Measurements from ENCODE around the gene DCAF5.

Gene DCAF5

GRCh38 chr14:69044296-69044695 lies 108.6 kb downstream of the DCAF5 start:
- TF ChIP-seq CTCF (IDR thresholded peaks at IDR 0.05; ENCODE audit: extremely low read depth, insufficient read depth, missing control alignments): no peak
- in situ Hi-C loops (cut with MboI; ENCODE audit: low pct_unique_long_range_greater_than_20kb, low sequenced_read_pairs, unreplicated experiment): no loop called here
- no peak for DNase-seq (ENCODE audit: low spot score)

- in situ Hi-C loops (cut with MboI; ENCODE audit: low pct_unique_long_range_greater_than_20kb, low sequenced_read_pairs, unreplicated experiment): no loop called here
- no peak for DNase-seq (ENCODE audit: low spot score)
- TF ChIP-seq CTCF (IDR thresholded peaks at IDR 0.05; ENCODE audit: extremely low read depth, insufficient read depth, missing control alignments): no peak
These were observed 109.2 kb downstream of the DCAF5 start for GRCh38 chr14:69043596-69044260.

GRCh38 chr14:69042787-69043444 lies 110.0 kb downstream of the DCAF5 start:
- DNase-seq (ENCODE audit: low spot score): no peak
- TF ChIP-seq CTCF (IDR thresholded peaks at IDR 0.05; ENCODE audit: extremely low read depth, insufficient read depth, missing control alignments): no peak
- in situ Hi-C loops (cut with MboI; ENCODE audit: low pct_unique_long_range_greater_than_20kb, low sequenced_read_pairs, unreplicated experiment): no loop called here

GRCh38 chr14:69042299-69042698 lies 110.6 kb downstream of the DCAF5 start:
- no peak for TF ChIP-seq CTCF (IDR thresholded peaks at IDR 0.05; ENCODE audit: extremely low read depth, insufficient read depth, missing control alignments)
- in situ Hi-C loops (cut with MboI; ENCODE audit: low pct_unique_long_range_greater_than_20kb, low sequenced_read_pairs, unreplicated experiment): no loop called here

GRCh38 chr14:69041783-69042182 lies 111.1 kb downstream of the DCAF5 start:
- no peak for TF ChIP-seq CTCF (IDR thresholded peaks at IDR 0.05; ENCODE audit: extremely low read depth, insufficient read depth, missing control alignments)
- no peak for DNase-seq (ENCODE audit: low spot score)
- in situ Hi-C loops (cut with MboI; ENCODE audit: low pct_unique_long_range_greater_than_20kb, low sequenced_read_pairs, unreplicated experiment): no loop called here

More at GRCh38 chr14:69042299-69042698, 110.6 kb downstream of the DCAF5 start:
- DNase-seq (ENCODE audit: low spot score): no peak

GRCh38 chr14:69040353-69040752 lies 112.6 kb downstream of the DCAF5 start:
- in situ Hi-C loops (cut with MboI; ENCODE audit: low pct_unique_long_range_greater_than_20kb, low sequenced_read_pairs, unreplicated experiment): no loop called here
- no peak for DNase-seq (ENCODE audit: low spot score)
- TF ChIP-seq CTCF (IDR thresholded peaks at IDR 0.05; ENCODE audit: extremely low read depth, insufficient read depth, missing control alignments): no peak
